Ishikawa (cell line): ENCODE results near the gene HSD17B11.

ENCODE experiments used
- CEBPB ChIP-seq: IDR thresholded peaks from 2 replicates; pipeline ENCODE4 v1.6.1; 2012
- CREB1 ChIP-seq: IDR thresholded peaks from 2 replicates; pipeline ENCODE4 v1.6.1; 2012; ENCODE audit warnings: low read depth
- EGR1 ChIP-seq: IDR thresholded peaks from 2 replicates; pipeline ENCODE4 v1.6.1; 2012
- EP300 ChIP-seq: IDR thresholded peaks from 2 replicates; pipeline ENCODE4 v1.6.1; 2012; ENCODE audit warnings: borderline replicate concordance
- FOXM1 ChIP-seq: IDR thresholded peaks from 2 replicates; pipeline ENCODE4 v1.6.1; 2012; ENCODE audit warnings: low read depth, borderline replicate concordance
- NFIC ChIP-seq: IDR thresholded peaks from 2 replicates; pipeline ENCODE4 v1.6.1; 2012
- RAD21 ChIP-seq: IDR thresholded peaks from 2 replicates; pipeline ENCODE4 v1.6.1; 2012; ENCODE audit warnings: low read depth
- REST ChIP-seq: IDR thresholded peaks from 2 replicates; pipeline ENCODE4 v1.6.1; 2012; ENCODE audit warnings: low read depth, mild to moderate bottlenecking
- TAF1 ChIP-seq: IDR thresholded peaks from 2 replicates; pipeline ENCODE4 v1.6.1; 2012; ENCODE audit warnings: low read depth, mild to moderate bottlenecking
- TCF12 ChIP-seq: IDR thresholded peaks from 2 replicates; pipeline ENCODE4 v1.6.1; 2012; ENCODE audit warnings: low read depth
- TEAD4 ChIP-seq: IDR thresholded peaks from 2 replicates; pipeline ENCODE4 v1.6.1; 2012
- USF1 ChIP-seq: IDR thresholded peaks from 2 replicates; pipeline ENCODE4 v1.6.1; 2012
- YY1 ChIP-seq: IDR thresholded peaks from 2 replicates; pipeline ENCODE4 v1.6.1; 2012; ENCODE audit warnings: low read depth
- ZBTB7A ChIP-seq: IDR thresholded peaks from 2 replicates; pipeline ENCODE4 v1.6.1; 2012; ENCODE audit warnings: low read depth
- TF ChIP-seq, protein P1 (sequence below): IDR thresholded peaks from 2 replicates; pipeline ENCODE4 v1.6.1; 2012

The HSD17B11 gene

GRCh38 chr4:87409420-87409939 lies 18.5 kb upstream of the HSD17B11 start:
- TF ChIP-seq FOXM1 (no peak), YY1 (no peak), NFIC (no peak), ZBTB7A (no peak), CEBPB (no peak), RAD21 (no peak)

DNA sequence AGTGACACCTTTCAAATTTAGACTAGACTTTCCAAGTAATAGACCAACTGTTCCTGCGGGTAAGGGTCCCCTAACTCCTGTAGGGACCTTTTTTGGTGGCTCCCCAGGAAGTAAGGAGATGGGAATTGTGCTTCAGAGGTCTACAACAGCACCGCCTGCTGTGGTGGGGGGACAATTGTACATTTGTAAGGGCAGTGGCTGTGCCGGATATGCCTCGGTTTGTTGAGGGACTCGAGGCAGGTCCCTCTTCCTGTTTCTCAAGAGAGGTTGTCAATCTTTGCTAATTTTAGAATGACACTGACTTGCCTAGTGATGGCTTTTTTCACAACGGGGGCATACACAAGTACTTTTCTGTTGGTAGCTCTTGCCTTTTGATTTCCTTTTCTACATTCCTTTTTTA lies 15.5 kb upstream of the HSD17B11 start:
- TF ChIP-seq CEBPB (no peak), YY1 (no peak), EP300 (no peak), REST (no peak), TAF1 (no peak), TCF12 (no peak), FOXM1 (no peak), RAD21 (no peak), TEAD4 (no peak), NFIC (no peak), USF1 (no peak), EGR1 (no peak), CREB1 (no peak), ZBTB7A (no peak)
- TF ChIP-seq, protein P1, sequence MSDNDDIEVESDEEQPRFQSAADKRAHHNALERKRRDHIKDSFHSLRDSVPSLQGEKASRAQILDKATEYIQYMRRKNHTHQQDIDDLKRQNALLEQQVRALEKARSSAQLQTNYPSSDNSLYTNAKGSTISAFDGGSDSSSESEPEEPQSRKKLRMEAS, result no peak

DNA sequence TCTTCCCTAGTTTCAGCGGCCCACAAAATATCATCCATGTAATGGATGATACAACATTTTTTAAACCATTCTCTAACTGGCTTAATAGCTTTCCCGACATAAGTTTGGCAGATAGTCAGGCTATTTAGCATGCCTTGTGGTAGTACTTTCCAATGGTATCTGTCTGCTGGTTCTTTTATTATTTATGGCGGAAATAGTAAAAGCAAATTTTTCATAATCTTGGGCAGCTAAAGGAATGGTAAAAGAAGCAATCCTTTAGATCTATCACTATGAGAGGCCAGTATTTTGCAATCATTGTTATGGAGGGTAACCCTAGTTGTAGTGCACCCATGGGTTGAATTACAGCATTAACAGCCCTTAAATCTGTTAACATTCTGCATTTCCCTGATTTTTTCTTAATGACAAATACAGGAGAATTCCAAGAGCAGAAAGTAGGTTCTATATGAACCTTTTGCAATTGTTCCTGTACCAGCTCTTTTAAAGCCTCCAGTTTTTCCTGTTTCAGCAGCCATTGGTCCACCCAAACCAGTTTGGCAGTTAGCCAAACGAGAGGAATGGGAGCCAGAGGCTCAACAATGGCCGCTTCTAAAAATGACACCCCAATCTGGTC lies 14.3 kb upstream of the HSD17B11 start:
- TF ChIP-seq RAD21 (no peak), TEAD4 (no peak), YY1 (no peak), CREB1 (no peak), ZBTB7A (no peak), CEBPB (no peak), NFIC (no peak), REST (no peak), EGR1 (no peak), EP300 (no peak), FOXM1 (no peak), TAF1 (no peak), TCF12 (no peak), USF1 (no peak)
- TF ChIP-seq, protein P1, result no peak

DNA sequence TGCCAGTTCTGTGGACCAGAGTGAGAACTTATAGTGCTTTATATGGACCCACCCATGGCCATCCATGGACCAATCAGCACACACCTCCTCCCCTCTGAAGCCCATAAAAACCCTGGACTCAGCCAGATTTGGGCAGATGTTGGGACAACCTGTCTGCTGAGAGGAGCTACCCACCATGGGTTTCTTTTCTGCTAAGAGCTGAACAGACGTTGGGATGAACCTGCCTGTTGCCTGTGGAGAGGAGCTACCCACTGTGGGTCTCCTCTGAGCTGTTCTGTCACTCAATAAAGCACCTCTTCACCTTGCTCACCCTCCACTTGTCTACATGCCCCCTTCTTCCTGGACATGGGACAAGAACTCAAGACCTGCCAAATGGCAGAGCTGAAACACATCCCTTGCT lies 9.0 kb upstream of the HSD17B11 start:
- TF ChIP-seq CREB1, result no peak
- TF ChIP-seq, protein P1, result no peak
- TF ChIP-seq NFIC, result no peak
- TF ChIP-seq TEAD4, result no peak
- no peak for TF ChIP-seq USF1
- no peak for TF ChIP-seq CEBPB
- no peak for TF ChIP-seq YY1
- TF ChIP-seq EP300, result no peak
- no peak for TF ChIP-seq RAD21
- TF ChIP-seq REST, result no peak
